Fibroblast of skin of right quadriceps (primary cell): ENCODE measurements around the gene FNBP1.

Source experiments
- DNase-seq: peaks from one replicate; pipeline ENCODE4 v3.0.0-alpha.2; 2013

FNBP1 gene

GRCh38 chr9:130042885-130043653 lies at the start of gene FNBP1:
TSS of gene FNBP1 (minus strand) at chr9:130043189. CDS start at chr9:130042975, 214 bp downstream.
- DNase-seq: peak; percentile 80

GRCh38 chr9:130090915-130091314 lies 47.9 kb upstream of the FNBP1 start:
- DNase-seq: no peak

GRCh38 chr9:130089141-130089540 lies 46.2 kb upstream of the FNBP1 start:
- DNase-seq: no peak

GRCh38 chr9:130088051-130088450 lies 45.1 kb upstream of the FNBP1 start:
- no peak for DNase-seq

GRCh38 chr9:130084337-130084736 lies 41.3 kb upstream of the FNBP1 start:
- no peak for DNase-seq

GRCh38 chr9:130078547-130078946 lies 35.6 kb upstream of the FNBP1 start:
- DNase-seq: no peak

- DNase-seq: peak; percentile 68
Observed at GRCh38 chr9:130073373-130073772, 30.4 kb upstream of the FNBP1 start.

GRCh38 chr9:130072515-130073235 lies 29.7 kb upstream of the FNBP1 start:
- DNase-seq: peak; percentile 64

- DNase-seq: no peak
Observed at GRCh38 chr9:130069048-130069447, 26.1 kb upstream of the FNBP1 start.

GRCh38 chr9:130064621-130065020 lies 21.6 kb upstream of the FNBP1 start:
- DNase-seq: no peak

- no peak for DNase-seq
Observed at GRCh38 chr9:130062750-130063149, 19.8 kb upstream of the FNBP1 start.

- no peak for DNase-seq
Observed at GRCh38 chr9:130060296-130060695, 17.3 kb upstream of the FNBP1 start.

- DNase-seq: peak; percentile 37
Observed at GRCh38 chr9:130058887-130059286, 15.9 kb upstream of the FNBP1 start.

GRCh38 chr9:130058154-130058553 lies 15.2 kb upstream of the FNBP1 start:
- peak; percentile 11 for DNase-seq

GRCh38 chr9:130054820-130055219 lies 11.8 kb upstream of the FNBP1 start:
- DNase-seq: no peak

- DNase-seq: no peak
Observed at GRCh38 chr9:130054325-130054786, 11.4 kb upstream of the FNBP1 start.

- peak; percentile 68 for DNase-seq
Observed at GRCh38 chr9:130053504-130054324, 10.7 kb upstream of the FNBP1 start, which contains the start of gene GPR107. TSS of gene GPR107 (plus strand) at chr9:130053906. CDS start at chr9:130053933, 27 bp downstream.

GRCh38 chr9:130053109-130053503 lies 10.1 kb upstream of the FNBP1 start:
- no peak for DNase-seq

GRCh38 chr9:130051855-130052254 lies 8.9 kb upstream of the FNBP1 start:
- no peak for DNase-seq

GRCh38 chr9:130050462-130050861 lies 7.5 kb upstream of the FNBP1 start:
- no peak for DNase-seq

- DNase-seq: no peak
Observed at GRCh38 chr9:130049431-130050210, 6.6 kb upstream of the FNBP1 start.

GRCh38 chr9:130045725-130046450 lies 2.9 kb upstream of the FNBP1 start:
- no peak for DNase-seq
